ENCODE results near the gene PRSS1.

- TF ChIP-seq CTCF (IDR thresholded peaks at IDR 0.05) (no peak), POLR2A (IDR thresholded peaks at IDR 0.05) (no peak), EP300 (IDR thresholded peaks at IDR 0.05) (no peak)
These were observed 9.3 kb upstream of the PRSS1 start for GRCh38 chr7:142739923-142740492.

All from tibial nerve (tissue), 4 donors.